Activated T-cell treated with anti-CD3 and anti-CD28 coated beads for 48 hours (primary cell): ENCODE data around the gene LEP.
"Not testable (repeated sequence)": the region's sequence is repeated elsewhere in the genome, so short reads cannot be mapped to it uniquely, and the experiment has no call there.

Experiments
- DNase-seq: peaks from one replicate; pipeline ENCODE4 v3.0.0-alpha.2; 2020; ENCODE audit warnings: low read depth

Gene LEP

GRCh38 chr7:128274246-128274883 lies 33.3 kb downstream of the LEP start:
- no peak for DNase-seq

GRCh38 chr7:128274884-128275603 lies 34.0 kb downstream of the LEP start:
- DNase-seq: no peak

GRCh38 chr7:128275681-128276080 lies 34.6 kb downstream of the LEP start:
- DNase-seq: no peak

GRCh38 chr7:128278366-128278765 lies 37.3 kb downstream of the LEP start:
- no peak for DNase-seq

- no peak for DNase-seq
Measured at GRCh38 chr7:128279124-128279713, 38.1 kb downstream of the LEP start.

- not testable (repeated sequence) for DNase-seq
Measured at GRCh38 chr7:128280451-128280850, 39.4 kb downstream of the LEP start.

GRCh38 chr7:128281605-128282380 lies 40.7 kb downstream of the LEP start:
- DNase-seq: no peak

- DNase-seq: no peak
Measured at GRCh38 chr7:128284102-128284501, 43.0 kb downstream of the LEP start.

- no peak for DNase-seq
Measured at GRCh38 chr7:128287556-128287955, 46.5 kb downstream of the LEP start.

GRCh38 chr7:128298004-128298403 lies 56.9 kb downstream of the LEP start:
- DNase-seq: not testable (repeated sequence)

GRCh38 chr7:128299109-128299607 lies 58.1 kb downstream of the LEP start:
- DNase-seq: no peak

- no peak for DNase-seq
Measured at GRCh38 chr7:128302139-128302538, 61.1 kb downstream of the LEP start.

- DNase-seq: no peak
Measured at GRCh38 chr7:128303133-128303532, 62.1 kb downstream of the LEP start.

GRCh38 chr7:128303643-128304042 lies 62.6 kb downstream of the LEP start:
- no peak for DNase-seq

GRCh38 chr7:128304212-128304611 lies 63.1 kb downstream of the LEP start:
- DNase-seq: no peak

- no peak for DNase-seq
Measured at GRCh38 chr7:128307061-128307460, 66.0 kb downstream of the LEP start.
